K562 (cell line): Measurements from ENCODE around the gene STK11. TPM values are rescaled to one million over a fixed set of nuclear protein-coding genes. Genes with fewer than 3 reads are reported as not detected.

Experiments used
- ATF1 ChIP-seq, 2 experiments: fragments of 450-650 bp in 1 of 2; IDR thresholded peaks; 2 replicates each; pipeline ENCODE4 v1.6.1; 2016; ENCODE audit warnings: missing compliant biosample characterization in 1 of 2, missing genetic modification characterization in 1 of 2
- BHLHE40 ChIP-seq: IDR thresholded peaks from 2 replicates; pipeline ENCODE4 v1.6.1; 2011; ENCODE audit warnings: low read length, improper control_type of control experiment
- CEBPG ChIP-seq, 3 experiments: fragments of 200-800 bp in 1 of 3; sonication (Bioruptor generic) in 1 of 3; sonication (generic) in 1 of 3; formaldehyde crosslinking in 1 of 3; IDR thresholded peaks in 2 of 3; conservative IDR thresholded peaks in 1 of 3; 2 replicates each; pipeline versions ENCODE4 v1.6.1 to v1.8.0; 2016 to 2022; ENCODE audit warnings: missing compliant biosample characterization in 2 of 3, missing genetic modification characterization in 2 of 3, mild to moderate bottlenecking in 1 of 3, missing genetic modification reagents in 1 of 3
- EZH2 ChIP-seq: IDR thresholded peaks from 2 replicates; pipeline ENCODE4 v1.6.1; 2012; ENCODE audit warnings: low read depth, mild to moderate bottlenecking, inconsistent platforms, low read length, borderline replicate concordance
- FOXK1 ChIP-seq: sonication (generic); formaldehyde crosslinking; IDR thresholded peaks from 2 replicates; pipeline ENCODE4 v1.8.0; 2022; ENCODE audit warnings: missing genetic modification reagents, mild to moderate bottlenecking, borderline replicate concordance
- KDM4B ChIP-seq, 2 experiments: fragments of 450-650 bp in 1 of 2; sonication (generic) in 1 of 2; IDR thresholded peaks; 2 replicates each; pipeline ENCODE4 v1.6.1; 2016 to 2017; ENCODE audit warnings: borderline replicate concordance in 2 of 2, antibody characterized with exemption in 1 of 2, low read depth in 1 of 2, mild to moderate bottlenecking in 1 of 2
- MBD2 ChIP-seq: sonication (generic); IDR thresholded peaks from 2 replicates; pipeline ENCODE4 v1.6.1; 2016; ENCODE audit warnings: low read depth, borderline replicate concordance
- PKNOX1 ChIP-seq: fragments of 450-650 bp; IDR thresholded peaks from 2 replicates; pipeline ENCODE4 v1.6.1; 2016
- RBFOX2 ChIP-seq: fragments of 200-400 bp; formaldehyde crosslinking; IDR thresholded peaks from 2 replicates; pipeline ENCODE4 v1.6.1; 2017; ENCODE audit warnings: low read depth, mild to moderate bottlenecking, low read length, moderate library complexity
- RCOR1 ChIP-seq, 2 experiments: IDR thresholded peaks; 2 replicates each; pipeline ENCODE4 v1.6.1; 2012; ENCODE audit warnings: low read depth in 2 of 2, low read length in 2 of 2, borderline replicate concordance in 1 of 2, improper control_type of control experiment in 1 of 2
- SNIP1 ChIP-seq: fragments of 450-650 bp; IDR thresholded peaks from 2 replicates; pipeline ENCODE4 v1.7.1; 2017; ENCODE audit warnings: low read depth, mild to moderate bottlenecking
- XRCC3 ChIP-seq: fragments of 450-650 bp; IDR thresholded peaks from 2 replicates; pipeline ENCODE4 v1.6.1; 2017; ENCODE audit warnings: mild to moderate bottlenecking, moderate library complexity
- ZNF133 ChIP-seq: fragments of 250-450 bp; sonication (Bioruptor Pico); IDR thresholded peaks from 2 replicates; pipeline ENCODE4 v1.4.0; 2020; ENCODE audit warnings: mild to moderate bottlenecking
- ZNF584 ChIP-seq: fragments of 200-800 bp; sonication (Bioruptor generic); IDR thresholded peaks from 2 replicates; pipeline ENCODE4 v1.6.1; 2016; ENCODE audit warnings: low read depth, mild to moderate bottlenecking, missing genetic modification characterization, missing compliant biosample characterization
- ZNF740 ChIP-seq, 3 experiments: fragments of 200-800 bp in 1 of 3; sonication (Bioruptor generic) in 1 of 3; sonication (generic) in 1 of 3; formaldehyde crosslinking in 1 of 3; IDR thresholded peaks; 2 replicates each; pipeline versions ENCODE4 v1.6.1 to v1.8.0; 2016 to 2022; ENCODE audit warnings: mild to moderate bottlenecking in 2 of 3, missing compliant biosample characterization in 2 of 3, missing genetic modification characterization in 2 of 3, missing genetic modification reagents in 1 of 3
- polyA plus RNA-seq, 8 experiments: library from polyadenylated mRNA; depleted of rRNA in 4 of 8; stranded (reverse) in 5 of 8; unstranded in 3 of 8; fragments of >200 nt; fragmentation: Nextera tagmentation in 2 of 8; fragmentation: Illumina TruSeq in 1 of 8; extraction: Ambion mirVana in 2 of 8; extraction: Trizol in 1 of 8; gene quantifications; 2 replicates each; pipeline versions ENCODE4 v1.2.1 to v1.2.3, GENCODE V29; 2011 to 2014; ENCODE audit warnings: inconsistent platforms in 1 of 8, missing spikeins in 1 of 8
- total RNA-seq, 7 experiments: library from RNA; depleted of rRNA in 6 of 7; stranded (reverse); fragments of >200 nt in 6 of 7; fragmentation: Illumina TruSeq in 2 of 7; extraction: Trizol in 2 of 7; gene quantifications; 2 replicates each; pipeline versions ENCODE4 v1.2.1 to v1.2.3, GENCODE V29; 2011 to 2021; ENCODE audit warnings: low replicate concordance in 1 of 7

The STK11 gene
- total and polyA plus RNA-seq, 9 of the 15 experiments (the other 6 are each of a cell fraction or from before 2014, with no cell fraction given): 0.15 to 96.5 (median 31.7) TPM

- no peak for TF ChIP-seq CEBPG (CRISPR knock-in tag; IDR thresholded peaks at IDR 0.05)
- TF ChIP-seq CEBPG (tag; conservative IDR thresholded peaks at IDR 0.05 in 1 of 2, IDR thresholded peaks at IDR 0.05 in 1 of 2): no peak
- peak in 1 of 2 experiments; percentile 42; a peak in 1 of 4 replicates for TF ChIP-seq RCOR1 (IDR thresholded peaks at IDR 0.05; ENCODE audit: borderline replicate concordance in 1 of 2, low read depth in 2 of 2, low read length in 2 of 2)
- no peak for TF ChIP-seq ZNF133
- TF ChIP-seq PKNOX1: no peak
- peak; percentile 13; the same call in 1 of the 2 replicates for TF ChIP-seq ZNF740 (CRISPR knock-in tag; IDR thresholded peaks at IDR 0.05)
- TF ChIP-seq ZNF740 (tag; IDR thresholded peaks at IDR 0.05): no peak
- TF ChIP-seq KDM4B (IDR thresholded peaks at IDR 0.05; ENCODE audit: borderline replicate concordance in 2 of 2, low read depth in 1 of 2): 0 out of 4 replicates have a peak, but pooled peaks of 1 of the 2 experiments have one; percentile 8
- no peak for TF ChIP-seq XRCC3
- no peak for TF ChIP-seq MBD2
- TF ChIP-seq ATF1 (CRISPR knock-in tag; IDR thresholded peaks at IDR 0.05): no peak
- peak; percentile 40; the same call in 1 of the 2 replicates for TF ChIP-seq ATF1 (tag; IDR thresholded peaks at IDR 0.05)
- peak; percentile 80 for TF ChIP-seq RBFOX2
- TF ChIP-seq BHLHE40: peak; percentile 42
- no peak for TF ChIP-seq ZNF584 (CRISPR knock-in tag)
- TF ChIP-seq EZH2: no peak
- TF ChIP-seq FOXK1 (CRISPR knock-in tag): no peak
- TF ChIP-seq SNIP1: no peak
Observed at GRCh38 chr19:1251330-1252220, 46.0 kb downstream of the STK11 start (continued).
